WI38 (cell line): ENCODE measurements around the gene LARP6.

Experiments used
- H3K4me3 ChIP-seq: 2 replicates; pipeline ENCODE4 v1.5.1; 2011; ENCODE audit warnings: low read depth, mild to moderate bottlenecking, control low read depth, low read length
- CTCF ChIP-seq: IDR thresholded peaks from 2 replicates; pipeline ENCODE4 v1.5.1; 2012; ENCODE audit warnings: low read depth, mild to moderate bottlenecking, control low read depth, low read length

Gene LARP6

GRCh38 chr15:70852501-70853317 is 1.2 kb downstream of the LARP6 start:
- TF ChIP-seq CTCF: no peak
- peak overlapping the region; percentile 79 for H3K4me3 ChIP-seq

- no peak for TF ChIP-seq CTCF
Observed at GRCh38 chr15:70851889-70852288, 2.1 kb downstream of the LARP6 start.

DNA sequence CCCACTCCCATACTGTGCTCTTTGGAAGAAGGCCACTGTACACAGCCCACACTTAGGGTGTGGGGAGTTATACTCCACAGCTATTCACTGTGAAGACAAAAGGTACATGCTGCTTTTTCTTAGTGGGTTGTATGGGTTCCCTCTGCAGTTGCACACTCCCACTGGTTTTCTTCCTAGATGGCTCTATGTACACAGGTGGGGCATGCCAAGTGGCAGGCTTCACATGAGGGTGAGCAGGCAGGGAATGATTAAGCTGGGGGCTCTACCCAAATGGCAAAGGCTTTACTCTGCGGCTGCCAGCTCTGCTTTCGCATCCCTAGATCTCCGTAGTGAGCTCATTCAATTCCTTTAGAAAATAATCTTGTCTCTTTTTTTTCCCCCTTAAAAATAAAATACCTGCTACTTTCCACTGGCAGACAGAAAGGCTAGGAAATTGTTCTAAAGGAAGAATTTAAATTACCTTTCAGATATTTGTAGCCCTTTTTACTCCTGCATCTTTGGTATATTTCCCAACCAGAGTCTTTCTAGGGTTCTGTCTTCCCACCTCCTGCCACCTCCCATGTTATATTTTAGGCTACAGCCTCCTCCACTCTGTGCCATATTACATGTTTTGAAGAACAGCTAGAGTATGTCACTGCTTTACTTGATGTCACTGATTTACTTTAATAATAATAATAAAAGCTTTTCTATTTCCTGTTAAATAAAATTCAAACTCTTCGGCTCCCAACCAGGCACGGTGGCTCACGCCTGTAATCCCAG is 8.2 kb downstream of the LARP6 start:
- TF ChIP-seq CTCF: no peak
- H3K4me3 ChIP-seq: no peak overlapping the region

More at GRCh38 chr15:70851889-70852288, 2.1 kb downstream of the LARP6 start:
- H3K4me3 ChIP-seq: peak overlapping the region; percentile 79

GRCh38 chr15:70837476-70837875 is 16.5 kb downstream of the LARP6 start:
- H3K4me3 ChIP-seq: no peak overlapping the region
- no peak for TF ChIP-seq CTCF

DNA sequence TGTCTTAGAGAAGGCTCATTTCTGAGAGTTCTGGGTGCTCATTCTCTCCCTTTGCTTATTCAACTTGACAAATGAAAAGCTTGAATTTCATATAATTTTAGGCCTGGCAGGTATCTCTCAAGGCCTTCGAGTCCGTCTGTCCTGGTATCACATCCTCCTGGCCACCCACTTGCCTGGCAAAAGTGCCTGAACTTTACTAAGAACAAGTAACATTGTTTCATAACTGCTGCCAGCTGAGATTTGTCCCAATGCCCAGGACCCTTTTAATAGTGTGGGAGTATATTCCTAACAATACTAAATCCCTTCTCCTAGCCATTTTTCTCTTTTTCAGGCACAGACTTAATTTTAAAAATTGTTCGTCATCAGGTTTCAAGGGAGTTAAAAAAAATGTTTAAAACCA is 18.1 kb downstream of the LARP6 start:
- no peak for TF ChIP-seq CTCF
- no peak overlapping the region for H3K4me3 ChIP-seq

DNA sequence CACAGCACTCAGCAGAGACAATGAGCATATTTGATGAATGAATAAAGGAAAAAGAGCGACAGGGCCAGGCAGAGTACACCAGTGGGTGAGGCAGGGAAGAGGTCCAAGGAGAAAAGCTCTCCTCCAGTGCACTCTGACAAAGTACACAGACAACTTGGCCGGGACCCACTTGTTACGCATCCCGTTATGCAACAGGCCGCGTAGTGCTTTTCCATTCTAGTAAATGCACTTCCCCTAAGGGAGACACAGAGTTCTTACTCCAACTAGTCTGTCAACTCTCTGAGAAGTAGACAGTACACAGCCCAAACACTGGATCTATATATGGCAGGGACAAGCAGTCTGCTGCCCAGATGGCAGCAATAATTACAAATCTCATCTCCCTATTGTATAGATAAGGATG is 18.5 kb downstream of the LARP6 start:
- no peak overlapping the region for H3K4me3 ChIP-seq
- TF ChIP-seq CTCF: no peak

GRCh38 chr15:70834999-70835398 is 19.0 kb downstream of the LARP6 start:
- no peak for TF ChIP-seq CTCF
- no peak overlapping the region for H3K4me3 ChIP-seq
